Left renal cortex interstitium (tissue), 4 donors: Measurements from ENCODE around the gene TMPRSS7. TPM values are rescaled to one million over a fixed set of nuclear protein-coding genes. Genes with fewer than 3 reads are reported as not detected.
"Not testable (repeated sequence)": the region's sequence is repeated elsewhere in the genome, so short reads cannot be mapped to it uniquely, and the experiment has no call there.

Experiments used
- DNase-seq, 4 donors: peaks; one replicate each; pipeline ENCODE4 v3.0.0-alpha.2; 2013; ENCODE audit warnings: low read depth in 4 of 4, low spot score in 2 of 4, missing footprints in 1 of 4
- polyA plus RNA-seq, 4 donors: library from polyadenylated mRNA; unstranded; fragments of 120-200 nt; gene quantifications; one replicate each; pipeline ENCODE4 v1.2.1, GENCODE V29; 2013; ENCODE audit not compliant: insufficient read length in 4 of 4

Gene TMPRSS7
- polyA plus RNA-seq, 4 donors = 0.06 to 0.07 TPM; not detected in 2

- no peak for DNase-seq
These were observed 18.7 kb downstream of the TMPRSS7 start for GRCh38 chr3:112053229-112053628.

DNA sequence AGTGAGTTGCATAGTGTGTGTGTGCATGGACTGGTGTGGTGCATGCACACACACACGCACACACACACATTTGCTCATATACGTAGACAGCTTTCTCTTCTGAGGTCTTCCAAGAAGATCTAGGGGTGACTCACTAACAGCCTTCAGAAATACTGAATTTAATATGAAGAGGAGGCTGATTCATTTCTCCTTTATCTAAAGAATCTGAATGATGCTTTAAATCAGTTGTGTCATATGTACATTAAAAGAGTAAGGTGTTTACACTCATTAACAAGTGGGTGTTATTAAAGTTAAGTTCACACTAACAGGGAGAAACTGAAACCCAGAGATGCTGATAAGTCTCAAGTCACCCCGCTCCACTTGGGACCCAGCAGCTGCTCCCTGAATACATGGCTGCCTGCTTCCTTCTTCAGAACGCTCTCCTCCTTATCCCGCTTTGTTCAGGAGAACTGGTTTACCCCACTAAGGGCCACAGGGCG is 22.0 kb downstream of the TMPRSS7 start:
- no peak for DNase-seq

DNA sequence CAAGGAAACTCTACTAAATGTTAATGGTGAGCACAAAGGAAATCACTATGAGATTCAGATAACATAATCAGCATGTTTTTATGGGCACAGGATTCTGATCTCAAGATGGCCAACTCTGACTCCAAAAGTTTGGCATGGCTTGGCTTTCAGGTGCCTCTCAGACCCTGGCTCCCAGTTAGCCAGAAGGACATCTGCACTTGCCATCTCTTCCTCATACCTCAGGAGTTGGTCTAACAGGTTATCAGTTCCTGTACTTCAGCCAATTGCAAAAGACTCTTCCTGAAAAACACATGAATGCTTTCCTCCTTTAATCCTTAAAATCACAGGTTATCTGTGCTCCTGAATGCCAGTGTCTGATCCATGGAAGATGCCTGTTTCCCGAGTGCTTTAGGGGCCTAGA is 25.0 kb downstream of the TMPRSS7 start:
- no peak for DNase-seq

- no peak for DNase-seq
These were observed 26.6 kb downstream of the TMPRSS7 start for GRCh38 chr3:112061152-112061551.

GRCh38 chr3:112072387-112073060 is 38.0 kb downstream of the TMPRSS7 start:
- DNase-seq = not testable (repeated sequence)

DNA sequence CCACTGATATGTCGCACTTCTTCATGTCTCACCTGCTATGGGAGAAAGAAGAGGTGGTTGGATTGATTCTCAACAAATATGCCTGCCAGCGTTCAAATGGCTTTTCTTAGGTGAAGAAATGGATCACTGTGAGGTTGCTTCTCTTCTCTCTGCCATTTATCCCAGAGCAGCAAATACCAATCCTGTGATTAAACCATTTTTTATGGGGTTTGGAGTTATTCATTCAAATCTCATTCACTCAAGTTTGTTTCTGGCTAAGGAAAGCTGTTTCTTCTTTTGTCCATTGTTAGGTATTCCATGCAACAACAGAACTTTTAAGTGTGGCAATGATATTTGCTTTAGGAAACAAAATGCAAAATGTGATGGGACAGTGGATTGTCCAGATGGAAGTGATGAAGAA is 39.5 kb downstream of the TMPRSS7 start:
- DNase-seq = no peak

DNA sequence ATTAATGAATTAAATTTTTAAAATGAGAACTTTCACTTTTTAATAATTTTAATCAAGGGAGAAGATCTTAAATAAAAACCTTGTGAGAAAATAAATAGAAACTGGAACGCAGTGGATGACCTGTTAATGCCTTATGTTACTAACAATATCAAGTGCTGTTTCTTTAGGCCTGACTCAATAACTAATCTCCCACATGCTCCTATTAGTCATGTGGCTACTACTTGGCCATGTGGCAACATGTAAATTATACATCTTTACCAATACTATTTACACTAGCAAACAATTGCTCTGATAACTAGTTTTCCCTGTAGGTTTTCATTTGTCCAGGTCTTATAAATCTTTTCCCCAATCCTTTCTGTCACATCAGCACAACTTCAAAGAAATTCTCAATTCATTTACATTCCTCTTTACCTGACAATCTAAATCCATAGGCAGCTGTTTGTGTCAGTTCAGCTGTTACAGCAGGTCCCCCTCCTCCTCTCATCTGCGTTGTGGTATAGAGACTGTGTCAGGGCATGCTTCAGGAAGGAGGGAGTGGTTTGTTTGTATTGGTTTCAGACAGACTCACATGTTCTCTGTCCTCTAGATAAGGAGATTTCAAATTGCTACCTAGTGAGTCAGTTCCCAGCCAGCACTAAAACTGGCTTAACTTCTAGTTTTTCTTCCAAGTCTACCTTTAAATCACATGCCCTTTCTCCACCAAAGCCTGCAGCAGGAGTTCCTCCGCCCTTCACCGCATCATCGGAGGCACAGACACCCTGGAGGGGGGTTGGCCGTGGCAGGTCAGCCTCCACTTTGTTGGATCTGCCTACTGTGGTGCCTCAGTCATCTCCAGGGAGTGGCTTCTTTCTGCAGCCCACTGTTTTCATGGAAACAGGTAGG is 40.3 kb downstream of the TMPRSS7 start:
- no peak for DNase-seq

GRCh38 chr3:112078125-112079083 is 43.9 kb downstream of the TMPRSS7 start:
- no peak for DNase-seq

DNA sequence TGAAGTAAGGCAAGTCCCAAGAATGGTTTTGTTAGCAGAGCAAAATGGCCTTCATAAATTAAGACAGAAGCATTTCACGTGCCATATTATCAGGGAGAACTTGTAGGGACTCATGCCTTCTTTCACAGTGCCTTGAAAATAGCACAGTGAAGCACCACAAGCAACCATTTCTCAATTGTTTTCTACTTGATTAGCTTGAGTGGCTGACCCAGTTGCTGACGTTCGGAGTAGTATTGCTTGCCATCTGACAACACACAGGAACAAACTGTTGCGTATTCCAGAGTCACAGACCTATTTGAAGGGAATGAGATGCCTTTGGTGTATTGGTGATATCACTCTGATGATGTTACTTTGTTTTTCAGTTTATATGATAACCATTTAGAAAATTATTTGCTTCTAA is 48.7 kb downstream of the TMPRSS7 start:
- DNase-seq = no peak

DNA sequence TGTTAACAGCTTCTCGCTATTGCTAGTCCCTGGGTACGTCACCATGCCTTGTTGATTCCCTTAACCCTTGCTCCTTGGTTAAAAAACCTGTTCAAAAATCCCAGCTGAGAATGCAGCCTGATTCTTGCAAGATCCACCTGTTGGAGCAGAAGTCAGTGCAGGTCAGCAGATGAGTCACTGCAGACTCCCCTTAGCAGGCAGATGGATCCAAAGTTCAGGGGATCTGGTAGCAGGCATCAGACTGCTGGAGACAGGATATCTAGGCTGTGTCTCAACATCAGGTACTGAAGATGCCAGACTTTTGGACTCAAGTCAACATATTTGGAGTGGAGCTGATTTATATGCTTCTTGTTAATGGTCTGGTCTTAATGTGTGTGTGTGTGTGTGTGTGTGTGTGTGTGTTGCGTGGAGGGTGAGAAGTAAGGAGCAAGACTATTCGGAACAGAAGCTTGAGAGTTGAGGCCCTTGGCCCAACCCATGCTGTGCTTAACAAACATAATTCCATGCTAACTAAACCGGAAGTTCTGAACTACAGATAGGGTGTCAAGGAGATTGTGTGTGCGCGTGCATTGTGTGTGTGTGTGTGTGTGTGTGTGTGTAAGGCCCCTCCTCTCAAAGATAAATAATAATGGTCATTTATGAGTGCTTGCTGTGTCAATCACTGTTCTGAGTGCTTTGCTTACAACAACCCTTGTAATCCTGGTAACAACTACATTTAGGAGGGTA is 50.6 kb downstream of the TMPRSS7 start:
- DNase-seq = no peak

DNA sequence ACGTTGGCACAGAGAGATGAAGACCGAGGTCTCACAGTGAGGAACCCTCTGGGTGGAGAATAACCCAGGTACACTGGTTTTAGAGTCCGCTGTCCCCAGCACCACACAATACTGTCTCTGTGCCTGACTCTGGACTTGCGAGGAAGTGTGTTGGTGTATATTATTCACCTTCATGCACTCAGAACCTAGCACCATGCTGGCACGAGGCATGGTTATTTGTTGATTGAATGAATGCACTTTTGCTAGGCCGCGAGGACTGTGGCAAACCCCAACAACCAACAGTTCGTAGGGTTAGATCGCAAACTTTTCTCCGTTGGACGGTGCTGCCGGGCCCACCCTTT is 51.2 kb downstream of the TMPRSS7 start:
- no peak for DNase-seq

DNA sequence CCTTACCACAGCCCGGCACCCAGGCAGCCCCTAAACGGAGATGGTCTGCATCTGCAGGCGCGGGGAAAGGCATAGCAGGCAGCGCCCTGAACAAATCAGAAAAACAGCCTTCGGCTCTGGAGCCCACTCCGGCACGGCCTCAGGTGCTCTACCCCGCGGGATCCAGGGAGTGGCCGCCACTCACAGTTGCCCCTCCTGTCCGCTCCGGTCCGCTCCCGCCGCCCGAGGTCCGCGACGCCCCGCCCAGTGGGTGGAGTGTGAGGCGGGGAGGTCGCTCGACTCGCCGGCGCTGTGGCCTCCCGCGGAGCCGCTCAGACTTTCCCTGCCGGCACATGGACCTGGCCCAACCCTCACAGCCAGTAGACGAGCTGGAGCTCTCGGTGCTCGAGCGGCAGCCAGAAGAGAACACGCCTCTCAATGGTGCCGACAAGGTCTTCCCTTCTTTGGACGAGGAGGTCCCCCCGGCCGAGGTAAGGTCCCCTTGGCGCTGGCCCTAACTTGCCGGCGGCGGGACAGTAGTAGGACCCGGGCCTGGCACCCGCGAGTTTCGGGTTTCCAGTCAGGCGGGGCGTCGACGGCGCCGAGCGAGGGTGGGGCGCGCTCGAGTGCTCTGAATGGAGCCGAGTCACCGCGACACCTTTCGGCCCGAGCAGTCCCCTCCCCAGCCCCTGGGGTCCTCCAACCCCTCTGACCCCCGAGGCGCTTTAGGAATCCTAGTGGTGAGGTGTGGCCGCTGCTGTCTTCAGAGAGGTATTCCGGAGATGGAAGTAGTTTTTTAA is 51.7 kb downstream of the TMPRSS7 start, which contains the start of gene C3orf52:
C3orf52 (plus strand) TSS at position 314 of the 779 bp plus-strand sequence; CDS start at position 333, 19 bp downstream.
- DNase-seq = peak; percentile 50 to 75 (median 62)

GRCh38 chr3:112086875-112087524 is 52.5 kb downstream of the TMPRSS7 start:
- no peak for DNase-seq

- no peak for DNase-seq
These were observed 53.2 kb downstream of the TMPRSS7 start for GRCh38 chr3:112087746-112088145.

- DNase-seq = no peak
These were observed 54.4 kb downstream of the TMPRSS7 start for GRCh38 chr3:112088944-112089343.

- no peak for DNase-seq
These were observed 55.7 kb downstream of the TMPRSS7 start for GRCh38 chr3:112089956-112090886.

DNA sequence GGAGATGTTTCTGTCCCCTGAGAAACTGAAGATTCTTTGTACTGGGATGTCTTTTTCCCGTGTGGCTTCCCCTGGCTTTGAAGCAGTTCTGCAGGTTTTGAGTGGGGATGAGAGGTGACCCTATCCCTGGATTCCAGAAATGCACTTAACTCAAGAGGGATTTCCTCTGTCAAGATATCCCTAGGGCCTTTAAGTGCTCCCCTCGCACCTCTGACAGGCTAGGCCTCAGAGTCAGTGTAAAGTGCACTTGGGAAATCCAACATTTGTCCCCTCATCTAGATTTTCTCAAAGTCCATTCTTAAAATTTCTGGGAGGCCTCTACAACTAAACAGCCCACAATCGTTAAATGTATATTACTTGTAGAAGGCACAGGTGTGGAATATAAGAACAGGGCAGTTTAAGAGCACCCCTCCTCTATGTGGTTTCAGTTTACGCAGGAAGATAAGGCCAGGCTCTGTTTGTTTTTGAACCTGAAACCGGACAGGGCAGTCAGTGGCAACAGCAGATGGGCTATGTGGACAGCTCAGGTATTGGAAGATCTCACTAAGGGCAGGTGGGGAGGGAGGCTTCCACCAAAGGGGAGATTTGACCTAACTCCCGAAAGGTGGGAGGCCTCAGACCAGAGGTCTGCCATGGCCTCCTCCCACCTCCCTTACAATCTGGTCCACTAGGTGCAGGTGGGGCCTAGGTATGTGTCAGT is 56.5 kb downstream of the TMPRSS7 start:
- no peak for DNase-seq
